GM15510 (cell line): Measurements from ENCODE around the gene IFRD2.

Experiments used
- POLR2A ChIP-seq: IDR thresholded peaks from 3 replicates; pipeline ENCODE4 v1.6.1; 2011; ENCODE audit warnings: borderline replicate concordance; ENCODE audit not compliant: insufficient read length; ENCODE audit errors: extremely low read depth

The IFRD2 gene

GRCh38 chr3:50292159-50293078 is at the start of gene IFRD2:
TSS of gene IFRD2 (minus strand) at chr3:50292429. CDS start at chr3:50292274, 155 bp downstream.
- peak; percentile 59 for TF ChIP-seq POLR2A

GRCh38 chr3:50341537-50341936 is 49.3 kb upstream of the IFRD2 start:
- TF ChIP-seq POLR2A: no peak

- TF ChIP-seq POLR2A: peak; percentile 83
Measured at GRCh38 chr3:50340448-50341329, 48.5 kb upstream of the IFRD2 start, which contains the start of gene RASSF1. TSS of gene RASSF1 (minus strand) at chr3:50340836. CDS start at chr3:50340805, 31 bp downstream.

GRCh38 chr3:50340147-50340447 is 47.9 kb upstream of the IFRD2 start:
- TF ChIP-seq POLR2A: no peak

GRCh38 chr3:50339485-50340146 is 47.4 kb upstream of the IFRD2 start:
- no peak for TF ChIP-seq POLR2A

- TF ChIP-seq POLR2A: no peak
Measured at GRCh38 chr3:50338965-50339364, 46.7 kb upstream of the IFRD2 start.

- TF ChIP-seq POLR2A: peak; percentile 81
Measured at GRCh38 chr3:50337175-50337861, 45.1 kb upstream of the IFRD2 start.

GRCh38 chr3:50336452-50337174 is 44.4 kb upstream of the IFRD2 start:
- no peak for TF ChIP-seq POLR2A

GRCh38 chr3:50334339-50335075 is 42.3 kb upstream of the IFRD2 start:
- no peak for TF ChIP-seq POLR2A

- TF ChIP-seq POLR2A: no peak
Measured at GRCh38 chr3:50333744-50334328, 41.6 kb upstream of the IFRD2 start.

- no peak for TF ChIP-seq POLR2A
Measured at GRCh38 chr3:50331364-50331907, 39.2 kb upstream of the IFRD2 start.

GRCh38 chr3:50330330-50330729 is 38.1 kb upstream of the IFRD2 start:
- no peak for TF ChIP-seq POLR2A
